Activated T-helper 1 cell treated with anti-CD3 and anti-CD28 coated beads, Interleukin-12 subunit alpha, Interleukin-12 subunit beta, Interleukin-2, Interleukin-4 antibody, amounts not matched to agents 30 ng/mL and 10 ng/mL and 1 ng/mL, durations not matched to agents 14 hours and 24 hours and 36 hours (primary cell): Measurements from ENCODE around the gene ZNF451. TPM values are rescaled to one million over a fixed set of nuclear protein-coding genes. Genes with fewer than 3 reads are reported as not detected.

Experiments
- DNase-seq: peaks from one replicate; pipeline ENCODE4 v3.0.0; 2021; ENCODE audit warnings: low spot score
- H3K27ac Mint-ChIP-seq: one replicate; pipeline ENCODE4 v1.8.0; 2021; ENCODE audit warnings: mild to moderate bottlenecking, mixed read lengths
- H3K27me3 Mint-ChIP-seq: one replicate; pipeline ENCODE4 v1.8.0; 2022; ENCODE audit warnings: mild to moderate bottlenecking, moderate library complexity, mixed read lengths; ENCODE audit not compliant: insufficient read depth
- H3K36me3 Mint-ChIP-seq: one replicate; pipeline ENCODE4 v1.8.0; 2021; ENCODE audit warnings: low read depth, mixed read lengths
- H3K4me1 Mint-ChIP-seq: one replicate; pipeline ENCODE4 v1.8.0; 2021; ENCODE audit warnings: low read depth, mixed read lengths
- H3K4me3 Mint-ChIP-seq: one replicate; pipeline ENCODE4 v1.8.0; 2021; ENCODE audit warnings: mild to moderate bottlenecking, moderate library complexity, mixed read lengths
- H3K9me3 Mint-ChIP-seq: one replicate; pipeline ENCODE4 v1.8.0; 2021; ENCODE audit warnings: mixed read lengths
- intact Hi-C: fragments of 100-400 bp; cut with micrococcal nuclease; formaldehyde crosslinking; loops from one replicate; pipeline ENCODE4 v1.15.1; 2024
- total RNA-seq: library from RNA; stranded (reverse); gene quantifications from 2 replicates; pipeline ENCODE4 v1.2.3, GENCODE V29; 2022

The ZNF451 gene
- total RNA-seq, 1 donor from 2014 or later: 58.1 TPM

DNA sequence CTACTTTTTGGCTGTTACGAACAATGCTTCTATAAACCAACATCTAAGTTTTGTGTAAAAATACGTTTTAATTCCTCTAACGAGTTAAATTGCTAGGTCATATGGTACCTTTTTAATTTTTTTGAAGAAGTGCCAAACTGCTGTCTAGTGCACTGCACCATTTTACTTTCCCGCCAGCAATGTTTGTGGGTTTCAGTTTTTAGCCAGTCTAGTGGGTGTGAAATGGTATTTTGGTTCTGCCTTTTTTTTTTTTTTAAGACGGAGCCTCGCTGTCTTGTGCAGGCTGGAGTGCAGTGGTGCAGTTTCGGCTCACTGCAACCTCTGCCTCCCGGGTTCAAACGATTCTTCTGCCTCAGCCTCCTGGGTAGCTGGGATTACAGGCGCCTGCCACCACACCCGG lies 48.0 kb downstream of the ZNF451 start:
- no peak overlapping the region for H3K27ac Mint-ChIP-seq
- peaks cover 39% of the 10 kb centered on the region for H3K36me3 Mint-ChIP-seq
- no peaks in the 10 kb centered on the region for H3K27me3 Mint-ChIP-seq
- intact Hi-C loops: loop anchor here (5.0 kb wide), 1 partner anchor 34 kb away; the partner anchor contains the start of gene BAG2
- DNase-seq: no peak
- H3K9me3 Mint-ChIP-seq: no peaks in the 10 kb centered on the region
- no peak overlapping the region for H3K4me3 Mint-ChIP-seq
- H3K4me1 Mint-ChIP-seq: peaks cover 19% of the 10 kb centered on the region

DNA sequence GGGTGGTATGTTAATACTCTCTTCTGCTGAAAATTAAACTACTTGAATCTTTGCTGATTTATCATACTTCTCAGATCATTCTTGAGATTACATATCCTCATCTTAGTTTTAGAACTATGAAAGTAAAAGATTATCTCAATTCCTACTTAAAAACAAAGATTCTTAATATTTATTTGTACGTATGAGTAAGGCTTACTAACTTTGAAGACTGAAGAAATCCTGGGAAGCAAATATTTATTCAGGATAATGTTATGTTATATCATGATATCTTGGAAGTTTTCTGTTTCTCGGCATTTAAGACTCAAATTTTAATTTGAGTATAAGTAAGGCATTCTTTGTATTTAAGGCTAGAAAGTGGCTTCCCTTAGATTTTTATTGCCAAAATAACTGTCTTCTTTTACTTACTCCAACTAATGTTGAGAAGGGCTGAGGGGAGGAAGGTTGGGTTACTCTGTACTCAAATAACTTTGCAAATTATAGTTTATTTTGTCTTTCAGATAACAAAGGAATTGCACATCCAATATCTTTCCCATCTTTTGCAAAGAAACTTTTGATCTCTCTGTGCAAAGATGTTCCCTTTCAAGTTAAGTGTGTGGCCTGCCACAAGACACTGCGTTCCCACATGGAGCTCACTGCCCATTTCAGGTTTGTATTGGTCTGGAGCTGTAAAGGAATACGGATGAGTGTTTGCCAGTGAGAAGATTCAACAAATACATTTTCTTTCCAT lies 51.6 kb downstream of the ZNF451 start:
- DNase-seq: no peak
- Mint-ChIP-seq H3K9me3 (peaks cover 5% of the 10 kb centered on the region), H3K27ac (no peak overlapping the region), H3K27me3 (no peaks in the 10 kb centered on the region), H3K4me3 (no peak overlapping the region), H3K36me3 (peaks cover 44% of the 10 kb centered on the region), H3K4me1 (peaks cover 18% of the 10 kb centered on the region)
- intact Hi-C loops: no loop called here

- Mint-ChIP-seq H3K9me3 (peaks cover 5% of the 10 kb centered on the region), H3K4me3 (no peak overlapping the region), H3K27me3 (no peaks in the 10 kb centered on the region), H3K36me3 (peaks cover 43% of the 10 kb centered on the region), H3K4me1 (peaks cover 14% of the 10 kb centered on the region), H3K27ac (no peak overlapping the region)
- no peak for DNase-seq
- intact Hi-C loops: no loop called here
Measured at GRCh38 chr6:57142178-57142525, 52.2 kb downstream of the ZNF451 start.

DNA sequence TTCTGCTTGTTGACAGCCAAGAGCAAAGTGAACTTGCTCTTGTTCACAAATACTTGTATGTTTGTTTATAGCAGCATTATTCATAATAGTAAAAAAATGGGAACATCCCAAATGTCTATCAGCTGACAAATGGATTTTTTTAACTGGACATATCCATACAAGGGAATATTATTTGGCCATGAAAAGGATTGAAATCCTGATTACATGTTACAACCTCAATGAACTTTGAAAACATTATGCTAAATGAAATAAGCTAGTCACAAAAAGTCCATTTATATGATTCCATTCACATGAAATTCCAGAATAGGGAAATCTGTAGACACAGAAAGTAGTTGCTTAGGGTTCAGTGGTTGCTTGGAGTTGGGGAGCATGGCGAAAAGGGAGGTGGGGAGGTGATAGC lies 53.7 kb downstream of the ZNF451 start:
- Mint-ChIP-seq H3K9me3 (peaks cover 5% of the 10 kb centered on the region), H3K4me1 (peaks cover 23% of the 10 kb centered on the region), H3K27me3 (no peaks in the 10 kb centered on the region), H3K36me3 (peaks cover 53% of the 10 kb centered on the region), H3K4me3 (no peak overlapping the region), H3K27ac (no peak overlapping the region)
- no peak for DNase-seq
- intact Hi-C loops: no loop called here

- peaks cover 56% of the 10 kb centered on the region for H3K36me3 Mint-ChIP-seq
- H3K9me3 Mint-ChIP-seq: peaks cover 5% of the 10 kb centered on the region
- DNase-seq: no peak
- H3K4me1 Mint-ChIP-seq: peaks cover 25% of the 10 kb centered on the region
- intact Hi-C loops: no loop called here
- H3K27ac Mint-ChIP-seq: no peak overlapping the region
- H3K27me3 Mint-ChIP-seq: no peaks in the 10 kb centered on the region
- no peak overlapping the region for H3K4me3 Mint-ChIP-seq
Measured at GRCh38 chr6:57147401-57147800, 57.4 kb downstream of the ZNF451 start.

DNA sequence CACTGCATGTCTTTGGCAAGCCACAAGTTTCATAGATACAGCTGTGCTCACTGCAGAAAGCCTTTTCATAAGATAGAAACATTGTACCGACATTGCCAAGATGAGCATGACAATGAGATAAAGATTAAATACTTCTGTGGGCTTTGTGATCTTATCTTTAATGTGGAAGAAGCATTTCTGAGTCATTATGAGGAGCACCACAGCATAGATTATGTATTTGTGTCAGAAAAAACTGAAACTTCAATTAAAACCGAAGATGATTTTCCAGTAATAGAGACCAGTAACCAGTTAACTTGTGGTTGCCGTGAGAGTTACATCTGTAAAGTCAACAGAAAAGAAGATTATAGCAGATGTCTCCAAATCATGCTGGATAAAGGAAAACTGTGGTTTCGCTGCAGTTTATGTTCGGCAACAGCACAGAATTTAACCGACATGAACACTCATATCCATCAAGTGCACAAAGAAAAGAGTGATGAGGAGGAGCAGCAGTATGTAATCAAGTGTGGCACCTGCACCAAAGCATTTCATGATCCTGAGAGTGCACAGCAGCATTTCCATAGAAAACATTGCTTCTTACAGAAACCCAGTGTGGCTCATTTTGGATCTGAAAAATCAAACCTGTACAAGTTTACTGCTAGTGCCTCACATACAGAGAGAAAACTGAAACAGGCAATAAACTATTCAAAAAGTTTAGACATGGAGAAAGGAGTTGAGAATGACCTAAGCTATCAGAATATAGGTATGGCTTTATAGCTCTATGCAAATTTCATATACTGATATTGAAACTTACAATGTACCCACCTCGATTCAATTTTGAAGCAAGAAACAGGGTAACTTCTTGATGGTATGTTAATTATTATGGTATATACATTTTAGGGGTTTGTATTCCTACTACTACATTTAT lies 58.2 kb downstream of the ZNF451 start:
- peaks cover 55% of the 10 kb centered on the region for H3K36me3 Mint-ChIP-seq
- H3K4me1 Mint-ChIP-seq: peaks cover 25% of the 10 kb centered on the region
- peak overlapping the region; percentile 89 for H3K27ac Mint-ChIP-seq
- no peaks in the 10 kb centered on the region for H3K27me3 Mint-ChIP-seq
- H3K9me3 Mint-ChIP-seq: peaks cover 5% of the 10 kb centered on the region
- intact Hi-C loops: loop anchor here (1.0 to 2.0 kb wide), 2 partner anchors 24 to 257 kb away; partner anchors contain the start of gene BAG2
- peak overlapping the region; percentile 53 for H3K4me3 Mint-ChIP-seq
- DNase-seq: no peak

DNA sequence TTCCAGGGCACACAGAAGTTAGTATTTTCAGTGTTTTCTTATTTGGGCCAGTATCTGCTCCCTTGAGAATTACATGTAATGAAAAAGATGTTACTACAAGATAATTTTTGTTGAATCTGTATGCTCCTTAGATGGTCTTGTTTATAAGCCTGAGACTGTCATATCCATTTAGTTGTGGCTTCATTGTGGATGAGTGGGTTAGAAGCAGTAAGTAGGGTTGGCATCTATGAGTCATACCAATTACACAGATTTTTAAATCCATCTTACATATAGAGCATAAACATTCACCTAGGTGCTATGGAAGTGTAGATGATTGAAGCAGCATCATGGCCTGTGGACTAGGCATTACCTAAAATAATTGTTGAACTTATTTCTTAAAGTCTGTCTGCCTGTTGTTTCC lies 68.7 kb downstream of the ZNF451 start:
- no peak for DNase-seq
- H3K27me3 Mint-ChIP-seq: no peaks in the 10 kb centered on the region
- H3K9me3 Mint-ChIP-seq: no peaks in the 10 kb centered on the region
- H3K4me1 Mint-ChIP-seq: peaks cover 6% of the 10 kb centered on the region
- no peak overlapping the region for H3K27ac Mint-ChIP-seq
- peaks cover 34% of the 10 kb centered on the region for H3K36me3 Mint-ChIP-seq
- intact Hi-C loops: loop anchor here (1.0 kb wide), 1 partner anchor 14 kb away; the partner anchor contains the start of gene BAG2
- H3K4me3 Mint-ChIP-seq: no peak overlapping the region

- no peak overlapping the region for H3K4me3 Mint-ChIP-seq
Measured at GRCh38 chr6:57159127-57159526, 69.1 kb downstream of the ZNF451 start.

DNA sequence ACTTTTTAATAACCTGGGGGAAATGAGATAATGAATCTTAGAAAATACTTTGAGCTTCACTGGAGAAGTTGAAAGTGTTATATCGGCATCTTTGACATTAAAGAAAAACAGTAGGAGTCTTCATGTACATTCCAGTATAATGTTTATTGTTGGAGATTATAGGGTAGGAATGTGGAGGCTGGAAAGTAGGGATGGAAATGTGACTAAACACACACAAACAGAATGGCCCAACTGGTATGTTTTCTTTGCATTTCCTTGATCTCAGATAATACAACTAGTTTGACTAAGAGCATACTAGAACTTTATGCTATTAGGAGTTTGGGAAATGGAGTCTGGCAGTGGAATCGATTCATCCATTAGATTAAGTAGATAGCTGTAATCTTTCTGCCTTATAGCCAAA lies 72.0 kb downstream of the ZNF451 start:
- DNase-seq: no peak
- intact Hi-C loops: no loop called here
- H3K27me3 Mint-ChIP-seq: no peaks in the 10 kb centered on the region
- peaks cover 7% of the 10 kb centered on the region for H3K9me3 Mint-ChIP-seq
- H3K4me1 Mint-ChIP-seq: peaks cover 6% of the 10 kb centered on the region
- no peak overlapping the region for H3K27ac Mint-ChIP-seq
- peaks cover 40% of the 10 kb centered on the region for H3K36me3 Mint-ChIP-seq
- H3K4me3 Mint-ChIP-seq: no peak overlapping the region

More at GRCh38 chr6:57159127-57159526, 69.1 kb downstream of the ZNF451 start:
- intact Hi-C loops: no loop called here
- H3K27me3 Mint-ChIP-seq: no peaks in the 10 kb centered on the region
- H3K27ac Mint-ChIP-seq: no peak overlapping the region
- H3K36me3 Mint-ChIP-seq: peaks cover 36% of the 10 kb centered on the region
- no peak for DNase-seq
- H3K9me3 Mint-ChIP-seq: no peaks in the 10 kb centered on the region
- peaks cover 6% of the 10 kb centered on the region for H3K4me1 Mint-ChIP-seq

GRCh38 chr6:57162516-57162915 lies 72.5 kb downstream of the ZNF451 start:
- no peak for DNase-seq
- Mint-ChIP-seq H3K4me3 (no peak overlapping the region), H3K4me1 (peaks cover 6% of the 10 kb centered on the region), H3K27me3 (no peaks in the 10 kb centered on the region), H3K27ac (no peak overlapping the region), H3K36me3 (peaks cover 42% of the 10 kb centered on the region), H3K9me3 (peaks cover 7% of the 10 kb centered on the region)
- intact Hi-C loops: no loop called here

DNA sequence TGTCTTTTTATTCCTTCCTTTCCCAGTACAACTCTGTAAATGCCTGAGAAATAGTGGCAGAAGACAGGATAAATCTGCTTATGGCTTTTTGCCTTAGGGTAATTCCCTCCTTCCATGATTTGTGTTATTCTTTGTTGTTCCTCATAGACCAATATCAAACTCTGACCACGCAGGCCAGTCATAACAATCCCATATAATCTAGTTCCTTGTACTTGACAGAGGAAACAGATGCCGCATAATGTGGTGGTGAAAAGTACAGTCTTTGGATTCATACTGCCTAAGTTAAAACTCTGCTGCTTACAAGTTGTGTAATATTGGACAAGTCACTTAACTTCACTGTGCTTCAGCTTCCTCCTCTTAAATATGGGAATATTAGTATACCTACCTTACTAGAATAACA lies 74.0 kb downstream of the ZNF451 start:
- intact Hi-C loops: no loop called here
- Mint-ChIP-seq H3K4me1 (no peaks in the 10 kb centered on the region), H3K4me3 (no peak overlapping the region), H3K27ac (no peak overlapping the region), H3K27me3 (no peaks in the 10 kb centered on the region), H3K9me3 (peaks cover 7% of the 10 kb centered on the region), H3K36me3 (peaks cover 35% of the 10 kb centered on the region)
- DNase-seq: no peak

DNA sequence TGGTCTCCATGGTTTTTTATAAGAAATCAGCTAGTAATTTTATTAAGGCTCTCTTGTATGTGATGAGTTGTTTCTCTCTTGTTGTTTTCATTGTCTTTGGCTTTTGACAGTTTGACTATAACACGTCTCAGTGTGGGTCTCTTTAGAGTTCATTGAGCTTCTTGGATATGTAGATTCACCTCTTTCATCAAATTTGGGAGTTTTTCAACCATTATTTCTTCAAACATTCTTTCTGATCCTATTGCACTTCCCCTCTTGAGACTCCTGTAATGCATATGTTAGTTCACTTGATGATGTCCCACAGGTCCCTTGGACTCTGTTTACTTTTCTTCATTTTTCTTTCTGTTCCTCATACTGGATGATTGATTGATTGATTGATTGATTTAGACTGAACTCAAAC lies 75.1 kb downstream of the ZNF451 start:
- Mint-ChIP-seq H3K27ac (no peak overlapping the region), H3K27me3 (no peaks in the 10 kb centered on the region), H3K36me3 (peaks cover 35% of the 10 kb centered on the region), H3K4me1 (no peaks in the 10 kb centered on the region), H3K4me3 (no peak overlapping the region), H3K9me3 (peaks cover 7% of the 10 kb centered on the region)
- intact Hi-C loops: no loop called here
- no peak for DNase-seq
